GM12873 (cell line): ENCODE measurements around the gene TBC1D24.

Experiments used
- CTCF ChIP-seq: IDR thresholded peaks from 2 replicates; pipeline ENCODE4 v1.5.1; 2012; ENCODE audit warnings: low read depth, mild to moderate bottlenecking, moderate library complexity, low read length, control low read depth; ENCODE audit not compliant: insufficient read depth; ENCODE audit errors: missing control alignments

TBC1D24 gene

GRCh38 chr16:2475413-2476344, 752 bp downstream of the TBC1D24 start:
- no peak for TF ChIP-seq CTCF

GRCh38 chr16:2476345-2476720, 1.4 kb downstream of the TBC1D24 start:
- TF ChIP-seq CTCF, result no peak

- TF ChIP-seq CTCF, result no peak
Observed at GRCh38 chr16:2476741-2477140, 1.8 kb downstream of the TBC1D24 start.

GRCh38 chr16:2477327-2477726, 2.4 kb downstream of the TBC1D24 start:
- no peak for TF ChIP-seq CTCF

GRCh38 chr16:2478279-2478678, 3.4 kb downstream of the TBC1D24 start:
- no peak for TF ChIP-seq CTCF

GRCh38 chr16:2480948-2481347, 6.0 kb downstream of the TBC1D24 start:
- TF ChIP-seq CTCF, result no peak

- no peak for TF ChIP-seq CTCF
Observed at GRCh38 chr16:2481676-2482075, 6.7 kb downstream of the TBC1D24 start.
